Prostate gland (tissue), 2 donors: ENCODE data around the gene FAM229A. TPM values are rescaled to one million over a fixed set of nuclear protein-coding genes. Genes with fewer than 3 reads are reported as not detected.
A peak's percentile ranks its signal among the peaks of the same experiment; 100 is the strongest.

Experiments used
- DNase-seq: peaks from one replicate; pipeline ENCODE4 v3.0.0-alpha.2; 2019; ENCODE audit warnings: low spot score
- H3K27ac ChIP-seq, 2 donors: fragments of 200-600 bp; sonication (generic); 2 replicates each; pipeline ENCODE4 v1.5.1; 2017 to 2019
- H3K27me3 ChIP-seq: fragments of 200-600 bp; sonication (generic); replicated peaks from 2 replicates; pipeline ENCODE4 v1.5.1; 2019; ENCODE audit not compliant: insufficient read depth
- H3K36me3 ChIP-seq, 2 donors: fragments of 200-600 bp; sonication (generic); 1 replicate in 1 of 2; 2 replicates in 1 of 2; pipeline versions ENCODE4 v1.5.1 to v1.8.1; 2017 to 2019
- H3K4me1 ChIP-seq: fragments of 200-600 bp; sonication (generic); replicated peaks from 2 replicates; pipeline ENCODE4 v1.5.1; 2019
- H3K4me3 ChIP-seq, 2 donors: fragments of 200-600 bp; sonication (generic); 2 replicates each; pipeline ENCODE4 v1.5.1; 2017 to 2019
- H3K9me3 ChIP-seq: fragments of 200-600 bp; sonication (generic); 2 replicates; pipeline ENCODE4 v1.5.1; 2017
- POLR2A ChIP-seq: fragments of 450-650 bp; IDR thresholded peaks from one replicate; pipeline ENCODE4 v1.6.1; 2016; ENCODE audit warnings: antibody characterized with exemption, mild to moderate bottlenecking
- POLR2AphosphoS5 ChIP-seq: sonication (generic); formaldehyde crosslinking; IDR thresholded peaks from one replicate; pipeline ENCODE4 v1.6.1; 2017; ENCODE audit warnings: antibody characterized with exemption
- whole genome bisulfite sequencing: methylation state at CpG from one replicate; pipeline ENCODE4 v1.1.5; 2018; 5-methylcytosine and 5-hydroxymethylcytosine counted together
- intact Hi-C: fragments of 100-400 bp; cut with DNase I; formaldehyde crosslinking; loops from one replicate; pipeline ENCODE4 v1.14.2; 2022
- total RNA-seq, 2 donors: library from RNA; depleted of rRNA; stranded (reverse); fragments of >200 nt; gene quantifications; one replicate each; pipeline ENCODE4 v1.1.0, GENCODE V29; 2016
- TF ChIP-seq, protein P1 (sequence below), 4 experiments: fragments of 200-600 bp in 2 of 4; fragments of 450-650 bp in 2 of 4; sonication (generic) in 2 of 4; IDR thresholded peaks; 1 replicate in 3 of 4; 2 replicates in 1 of 4; pipeline ENCODE4 v1.5.1; 2016 to 2019; ENCODE audit warnings: antibody characterized with exemption in 4 of 4, mild to moderate bottlenecking in 2 of 4, moderate library complexity in 2 of 4

The FAM229A gene
- total RNA-seq, 2 donors from 2014 or later, result 8.5 to 24.2 TPM

DNA sequence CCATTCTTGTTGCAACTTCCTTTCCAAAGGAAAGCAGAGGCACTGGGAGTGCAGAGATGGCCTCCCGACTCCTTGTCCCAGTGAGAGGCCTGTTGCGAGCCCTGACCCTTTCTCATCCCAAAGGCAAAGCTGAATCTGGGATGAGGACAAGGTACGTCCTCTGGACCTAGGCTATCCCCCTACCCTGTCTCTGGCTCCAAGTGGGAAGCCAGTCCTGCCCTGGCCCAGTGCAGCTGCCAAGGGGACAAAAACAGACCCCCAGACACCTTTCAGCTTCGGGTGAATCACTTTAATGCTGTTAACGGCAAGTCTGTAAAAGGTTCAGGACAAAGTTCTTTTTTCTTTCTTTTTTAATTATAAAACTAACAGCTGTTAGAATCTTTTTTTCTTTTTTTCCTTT is 2.6 kb upstream of the FAM229A start:
- no peak for DNase-seq
- H3K9me3 ChIP-seq, result no peaks in the 10 kb centered on the region
- peaks cover 4% of the 10 kb centered on the region for H3K4me1 ChIP-seq
- WGBS, result 92% methylated on average over 5 of the region's 5 CpGs
- no peaks in the 10 kb centered on the region for H3K27me3 ChIP-seq
- H3K27ac ChIP-seq, result no peak overlapping the region
- H3K36me3 ChIP-seq, result peaks cover 9% of the 10 kb centered on the region in 2 donors
- intact Hi-C loops, result no loop called here
- no peak overlapping the region for H3K4me3 ChIP-seq
- TF ChIP-seq POLR2AphosphoS5 (no peak), POLR2A (no peak)
- TF ChIP-seq, protein P1, sequence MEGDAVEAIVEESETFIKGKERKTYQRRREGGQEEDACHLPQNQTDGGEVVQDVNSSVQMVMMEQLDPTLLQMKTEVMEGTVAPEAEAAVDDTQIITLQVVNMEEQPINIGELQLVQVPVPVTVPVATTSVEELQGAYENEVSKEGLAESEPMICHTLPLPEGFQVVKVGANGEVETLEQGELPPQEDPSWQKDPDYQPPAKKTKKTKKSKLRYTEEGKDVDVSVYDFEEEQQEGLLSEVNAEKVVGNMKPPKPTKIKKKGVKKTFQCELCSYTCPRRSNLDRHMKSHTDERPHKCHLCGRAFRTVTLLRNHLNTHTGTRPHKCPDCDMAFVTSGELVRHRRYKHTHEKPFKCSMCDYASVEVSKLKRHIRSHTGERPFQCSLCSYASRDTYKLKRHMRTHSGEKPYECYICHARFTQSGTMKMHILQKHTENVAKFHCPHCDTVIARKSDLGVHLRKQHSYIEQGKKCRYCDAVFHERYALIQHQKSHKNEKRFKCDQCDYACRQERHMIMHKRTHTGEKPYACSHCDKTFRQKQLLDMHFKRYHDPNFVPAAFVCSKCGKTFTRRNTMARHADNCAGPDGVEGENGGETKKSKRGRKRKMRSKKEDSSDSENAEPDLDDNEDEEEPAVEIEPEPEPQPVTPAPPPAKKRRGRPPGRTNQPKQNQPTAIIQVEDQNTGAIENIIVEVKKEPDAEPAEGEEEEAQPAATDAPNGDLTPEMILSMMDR (IDR thresholded peaks at IDR 0.05), result no peak

DNA sequence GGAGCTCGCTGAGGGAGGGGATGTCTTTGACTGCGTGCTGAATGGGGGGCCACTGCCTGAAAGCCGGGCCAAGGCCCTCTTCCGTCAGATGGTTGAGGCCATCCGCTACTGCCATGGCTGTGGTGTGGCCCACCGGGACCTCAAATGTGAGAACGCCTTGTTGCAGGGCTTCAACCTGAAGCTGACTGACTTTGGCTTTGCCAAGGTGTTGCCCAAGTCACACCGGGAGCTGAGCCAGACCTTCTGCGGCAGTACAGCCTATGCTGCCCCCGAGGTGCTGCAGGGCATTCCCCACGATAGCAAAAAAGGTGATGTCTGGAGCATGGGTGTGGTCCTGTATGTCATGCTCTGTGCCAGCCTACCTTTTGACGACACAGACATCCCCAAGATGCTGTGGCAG is 1.4 kb upstream of the FAM229A start:
- DNase-seq, result no peak
- Histone ChIP-seq H3K4me1 (peaks cover 4% of the 10 kb centered on the region), H3K27me3 (no peaks in the 10 kb centered on the region), H3K36me3 (peaks cover 9% of the 10 kb centered on the region in 2 donors), H3K27ac (no peak overlapping the region), H3K9me3 (no peaks in the 10 kb centered on the region), H3K4me3 (no peak overlapping the region)
- TF ChIP-seq, protein P1 (IDR thresholded peaks at IDR 0.05), result no peak
- no peak for TF ChIP-seq POLR2A
- no peak for TF ChIP-seq POLR2AphosphoS5
- intact Hi-C loops, result no loop called here
- WGBS, result 88% methylated on average over 12 of the region's 12 CpGs

DNA sequence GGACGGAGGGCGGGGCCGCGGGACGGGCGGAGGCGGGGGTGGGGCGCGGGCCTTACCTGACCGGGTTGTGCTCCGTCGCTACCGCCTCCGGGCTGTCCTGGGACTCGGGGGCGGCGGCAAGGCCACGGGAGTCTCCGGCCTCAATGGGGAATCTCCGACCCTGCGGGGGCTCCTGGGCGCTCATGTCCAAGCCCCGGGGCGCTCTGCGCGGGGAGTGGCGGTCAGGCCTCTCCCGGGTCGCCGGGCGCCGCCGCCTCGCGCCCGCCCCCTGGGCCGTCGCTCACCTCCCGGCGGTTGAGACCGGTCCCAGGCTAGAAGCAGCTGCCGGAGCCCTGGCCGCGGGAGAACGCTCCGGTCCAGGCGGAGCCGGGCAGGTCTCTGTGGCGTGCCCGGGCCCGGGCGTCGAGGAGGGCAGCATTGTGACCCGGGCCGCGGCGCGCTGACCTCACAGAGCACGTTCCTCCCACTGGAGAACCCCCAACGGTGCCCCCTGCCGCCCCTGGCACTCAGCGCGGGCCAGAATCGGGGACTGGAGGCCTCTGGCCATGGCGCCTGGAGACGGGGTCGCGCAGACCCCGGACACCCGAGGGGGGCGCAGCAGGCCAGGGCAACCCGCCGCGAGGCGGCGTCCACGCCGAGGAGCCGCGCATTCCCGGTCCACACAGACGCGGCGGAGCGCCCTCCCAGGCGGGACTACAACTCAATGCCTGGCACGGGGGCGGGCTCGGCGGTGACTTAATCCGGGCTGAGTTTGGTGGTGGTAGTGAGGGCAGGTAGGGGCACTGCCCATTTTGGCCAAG is 411 bp downstream of the FAM229A start:
- peaks cover 1 to 5% of the 10 kb centered on the region in 2 donors for H3K36me3 ChIP-seq
- peak; percentile 34 for DNase-seq
- H3K4me1 ChIP-seq, result peaks cover 4% of the 10 kb centered on the region
- peak overlapping the region; percentile 30 to 41 for H3K4me3 ChIP-seq
- peak overlapping the region; percentile 76 to 81 for H3K27ac ChIP-seq
- intact Hi-C loops, result no loop called here
- TF ChIP-seq, protein P1 (IDR thresholded peaks at IDR 0.05), result peak in 2 of 4 experiments; percentile 31 to 52
- no peak for TF ChIP-seq POLR2A
- H3K27me3 ChIP-seq, result no peaks in the 10 kb centered on the region
- 2% methylated on average over 39 of the region's 91 CpGs for WGBS
- H3K9me3 ChIP-seq, result no peaks in the 10 kb centered on the region

DNA sequence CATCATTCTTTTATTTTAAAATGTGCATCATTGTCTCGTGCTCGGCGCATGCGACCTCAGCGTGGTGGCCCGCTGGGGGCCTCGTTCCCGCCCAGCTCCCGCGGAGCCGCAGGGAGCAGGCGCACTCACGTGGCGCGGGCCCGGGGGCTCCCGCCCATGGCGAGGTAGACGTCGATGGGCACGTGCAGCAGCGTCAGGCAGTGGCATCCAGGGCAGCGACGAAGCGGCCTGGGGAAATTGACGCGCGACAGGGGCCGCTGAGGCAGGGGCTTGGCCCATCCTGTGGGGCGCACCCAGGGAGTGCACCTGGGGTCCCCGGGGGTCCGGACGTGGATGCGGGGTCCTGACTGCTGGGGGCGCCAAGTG is 994 bp downstream of the FAM229A start:
- H3K27me3 ChIP-seq, result no peaks in the 10 kb centered on the region
- intact Hi-C loops, result no loop called here
- H3K9me3 ChIP-seq, result no peaks in the 10 kb centered on the region
- H3K27ac ChIP-seq, result peak overlapping the region; percentile 76 to 81
- no peak for DNase-seq
- peaks cover 4% of the 10 kb centered on the region for H3K4me1 ChIP-seq
- H3K36me3 ChIP-seq, result no peaks in the 10 kb centered on the region
- WGBS, result 47% methylated on average over 23 of the region's 35 CpGs
- peak; percentile 31 for TF ChIP-seq POLR2AphosphoS5
- no peak for TF ChIP-seq POLR2A
- TF ChIP-seq, protein P1 (IDR thresholded peaks at IDR 0.05), result no peak
- peak overlapping the region; percentile 30 to 41 for H3K4me3 ChIP-seq

DNA sequence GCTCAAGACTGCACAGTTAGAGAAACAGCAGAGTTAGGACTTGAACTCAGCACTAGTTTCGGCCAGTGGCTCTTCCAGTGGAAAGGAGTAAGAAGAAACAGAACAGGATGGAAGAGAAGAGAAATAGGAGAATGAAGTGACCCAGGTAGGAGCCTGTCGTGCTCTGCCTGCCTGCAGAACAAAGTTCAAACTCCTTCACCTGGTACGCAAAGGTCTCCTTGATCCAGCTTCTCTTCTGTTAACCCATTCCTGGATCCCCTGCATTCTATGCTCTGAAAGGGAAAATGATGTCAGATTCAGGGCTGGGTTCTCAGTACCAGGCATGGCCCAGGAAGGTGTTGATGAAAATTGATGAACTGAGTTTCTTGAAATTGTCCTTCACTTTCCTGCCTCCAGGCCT is 3.9 kb downstream of the FAM229A start:
- Histone ChIP-seq H3K27me3 (no peaks in the 10 kb centered on the region), H3K4me3 (no peak overlapping the region), H3K4me1 (peaks cover 4% of the 10 kb centered on the region), H3K9me3 (no peaks in the 10 kb centered on the region), H3K27ac (no peak overlapping the region), H3K36me3 (no peaks in the 10 kb centered on the region)
- no peak for TF ChIP-seq POLR2AphosphoS5
- no peak for TF ChIP-seq POLR2A
- TF ChIP-seq, protein P1 (IDR thresholded peaks at IDR 0.05), result no peak
- intact Hi-C loops, result no loop called here
- no peak for DNase-seq
- 75% methylated on average over 3 of the region's 3 CpGs for WGBS
